ENCODE results near the gene ATP1A1.

ATP1A1 gene

GRCh38 chr1:116440731-116441130 is 67.7 kb downstream of the ATP1A1 start:
- no peak for DNase-seq (ENCODE audit: low read depth)

DNA sequence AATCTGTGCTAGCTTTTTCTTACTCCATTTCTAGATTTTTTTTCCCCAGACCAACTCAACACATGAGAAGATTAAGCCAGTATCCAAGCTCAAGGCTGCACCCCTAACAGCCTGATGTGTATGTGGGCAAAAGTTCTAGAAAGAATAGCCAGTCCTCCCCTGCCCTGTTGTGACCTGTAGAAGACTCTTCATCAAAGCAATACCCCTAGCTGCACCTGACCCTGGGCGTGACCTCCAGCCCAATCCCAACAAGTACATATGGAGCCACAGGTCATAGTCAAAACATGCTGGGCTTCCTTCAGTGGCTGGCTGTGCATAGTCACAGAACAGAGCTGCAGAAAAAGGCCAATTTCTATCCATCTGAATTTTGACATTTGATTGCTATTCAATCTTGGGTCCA is 72.5 kb downstream of the ATP1A1 start:
- DNase-seq (ENCODE audit: low read depth): no peak

GRCh38 chr1:116446686-116447085 is 73.6 kb downstream of the ATP1A1 start:
- DNase-seq (ENCODE audit: low read depth): no peak

GRCh38 chr1:116448785-116449385 is 75.8 kb downstream of the ATP1A1 start:
- no peak for DNase-seq (ENCODE audit: low read depth)

DNA sequence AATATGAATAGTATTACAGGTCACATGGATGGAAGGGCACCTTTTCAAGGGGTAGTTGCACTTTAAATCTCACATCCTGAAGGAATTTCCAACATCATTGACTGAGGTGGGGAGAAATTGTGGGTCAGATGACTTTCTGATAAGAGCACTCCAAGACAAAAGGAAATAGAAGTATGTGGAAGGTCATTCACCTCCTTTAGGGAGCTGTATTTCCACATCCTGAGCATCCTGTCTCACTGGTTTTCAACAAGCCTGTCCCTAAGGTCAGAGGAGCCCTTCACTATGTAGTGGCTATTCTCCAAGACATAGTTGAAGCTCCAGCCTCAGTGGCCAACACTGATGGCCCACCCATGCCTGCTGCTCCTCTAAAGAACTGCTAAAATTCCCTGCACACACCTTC is 76.5 kb downstream of the ATP1A1 start:
- DNase-seq (ENCODE audit: low read depth): no peak

DNA sequence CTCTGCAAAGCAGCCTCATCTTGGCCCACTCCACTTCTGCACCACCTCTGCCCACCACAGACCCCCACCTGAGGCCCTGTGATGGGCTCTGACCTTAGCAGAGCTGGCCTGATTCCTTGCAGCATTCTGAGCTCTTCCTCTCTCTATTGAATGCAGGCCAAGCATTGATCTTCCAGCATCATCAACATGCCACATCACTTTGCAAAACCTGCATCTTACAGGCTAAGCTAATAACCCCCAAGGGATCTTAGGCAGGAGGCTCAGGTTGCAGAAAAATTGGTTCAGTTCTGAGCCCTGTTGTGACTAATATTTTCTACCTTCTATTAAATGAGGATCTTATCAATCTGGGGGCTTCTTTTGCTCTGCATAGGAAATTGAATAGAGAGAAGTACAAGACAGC is 78.7 kb downstream of the ATP1A1 start:
- no peak for DNase-seq (ENCODE audit: low read depth)

DNA sequence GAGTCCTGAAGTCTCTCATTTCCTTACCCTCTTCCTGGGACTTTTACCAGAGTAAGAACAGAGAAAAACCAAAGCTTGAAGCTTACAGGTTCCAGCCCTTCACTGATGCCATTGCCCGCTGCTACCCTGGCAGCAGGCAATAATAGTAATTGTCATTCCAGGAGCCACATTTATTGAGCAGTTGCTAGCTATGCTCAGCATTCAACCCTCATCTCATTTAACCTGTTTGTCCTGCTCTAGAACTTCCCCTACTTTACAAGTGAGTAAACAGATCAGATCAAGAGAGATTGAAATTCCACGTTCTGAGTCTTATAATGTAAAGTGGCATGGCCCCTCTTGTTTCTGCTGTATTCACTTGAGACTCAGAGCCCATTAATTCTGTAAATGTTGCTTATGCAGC is 80.4 kb downstream of the ATP1A1 start:
- DNase-seq (ENCODE audit: low read depth): no peak

- DNase-seq (ENCODE audit: low read depth): no peak
Measured at GRCh38 chr1:116453906-116454305, 80.9 kb downstream of the ATP1A1 start.
